A549 (cell line): ENCODE results near the gene UBE2D1. TPM values are rescaled to one million over a fixed set of nuclear protein-coding genes. Genes with fewer than 3 reads are reported as not detected.

Experiments used
- ATAC-seq, 2 experiments: fragments of 200-7000 bp in 1 of 2; fragments of >200 bp in 1 of 2; cut with Nextera tagmentation in 1 of 2; cut with Tn5 transposase in 1 of 2; 3 replicates each; pipeline versions ENCODE4 v1.8.0 to v1.9.1; 2018 to 2020; ENCODE audit warnings: mild to moderate bottlenecking in 1 of 2, moderate library complexity in 1 of 2
- CTCF ChIA-PET: fragments of 300-600 bp; sonication (Branson Sonifier 250); formaldehyde crosslinking; extraction: SDS; loops from one replicate; lab custom pipeline; 2021; ENCODE audit warnings: antibody characterized with exemption, inconsistent platforms; lab: Yijun Ruan, JAX
- POLR2A ChIA-PET: fragments of 350-600 bp; formaldehyde crosslinking; extraction: SDS; loops from one replicate; lab custom pipeline; 2021; ENCODE audit warnings: antibody characterized with exemption, inconsistent platforms; lab: Yijun Ruan, JAX
- DNase-seq, 2 experiments: peaks; one replicate each; pipeline versions ENCODE4 v3.0.0 to v3.0.0-alpha.2; 2011 to 2016; ENCODE audit warnings: low read depth in 1 of 2, low spot score in 1 of 2
- FAIRE-seq: peaks from 2 replicates; lab custom pipeline; 2011; peaks lifted over from hg19 to GRCh38; lab: Jason Lieb, UNC
- H3K27ac ChIP-seq, 2 experiments: fragments of >200 bp; sonication (Bioruptor Twin); formaldehyde crosslinking; 3 replicates each; pipeline ENCODE4 v1.5.1; 2016 to 2017
- H3K4me1 ChIP-seq: fragments of >200 bp; sonication (Bioruptor Twin); formaldehyde crosslinking; 3 replicates; pipeline ENCODE4 v1.6.1; 2016
- H3K4me2 ChIP-seq: fragments of >200 bp; sonication (Bioruptor Twin); formaldehyde crosslinking; 3 replicates; pipeline ENCODE4 v1.6.1; 2016
- H3K4me3 ChIP-seq: fragments of >200 bp; sonication (Bioruptor Twin); formaldehyde crosslinking; 3 replicates; pipeline ENCODE4 v1.5.1; 2016
- H3K9me3 ChIP-seq: fragments of >200 bp; sonication (Bioruptor Twin); formaldehyde crosslinking; 3 replicates; pipeline ENCODE4 v1.6.1; 2016
- CBX2 ChIP-seq: fragments of 200-600 bp; sonication (generic); IDR thresholded peaks from 2 replicates; pipeline ENCODE4 v1.6.1; 2016; ENCODE audit warnings: low read depth, mild to moderate bottlenecking, borderline replicate concordance
- E2F6 ChIP-seq: IDR thresholded peaks from 2 replicates; pipeline ENCODE4 v1.6.1; 2012; ENCODE audit warnings: low read depth, borderline replicate concordance
- EHMT2 ChIP-seq: fragments of 200-600 bp; sonication (generic); IDR thresholded peaks from 2 replicates; pipeline ENCODE4 v1.6.1; 2016; ENCODE audit warnings: antibody characterized with exemption, low read depth, mild to moderate bottlenecking, moderate library complexity
- ESRRA ChIP-seq: fragments of 150-350 bp; IDR thresholded peaks from 2 replicates; pipeline ENCODE4 v1.6.1; 2014; ENCODE audit warnings: mild to moderate bottlenecking, low read length, borderline replicate concordance
- FOSB ChIP-seq: fragments of 250-450 bp; sonication (Bioruptor Pico); IDR thresholded peaks from 2 replicates; pipeline ENCODE4 v1.5.0; 2020; ENCODE audit warnings: mild to moderate bottlenecking, moderate library complexity
- GATA3 ChIP-seq: IDR thresholded peaks from 2 replicates; pipeline ENCODE4 v1.6.1; 2012; ENCODE audit warnings: borderline replicate concordance
- HDAC2 ChIP-seq: fragments of 200-600 bp; sonication (generic); IDR thresholded peaks from 2 replicates; pipeline ENCODE4 v1.6.1; 2016
- HES2 ChIP-seq: fragments of >200 bp; sonication (Bioruptor Twin); formaldehyde crosslinking; IDR thresholded peaks from 2 replicates; pipeline ENCODE4 v1.6.1; 2016
- HOXA7 ChIP-seq: fragments of 250-450 bp; sonication (Bioruptor Pico); IDR thresholded peaks from 2 replicates; pipeline ENCODE4 v1.5.0; 2020; ENCODE audit warnings: mild to moderate bottlenecking, moderate library complexity
- HOXB5 ChIP-seq: fragments of 250-450 bp; sonication (Bioruptor Pico); IDR thresholded peaks from 2 replicates; pipeline ENCODE4 v1.5.0; 2020; ENCODE audit warnings: mild to moderate bottlenecking, moderate library complexity
- KDM5A ChIP-seq: fragments of 200-600 bp; sonication (generic); IDR thresholded peaks from 2 replicates; pipeline ENCODE4 v1.6.1; 2016; ENCODE audit warnings: antibody characterized with exemption, mild to moderate bottlenecking
- MYC ChIP-seq: IDR thresholded peaks from 2 replicates; pipeline ENCODE4 v1.6.1; 2012; ENCODE audit warnings: mild to moderate bottlenecking, inconsistent platforms, low read length, improper control_type of control experiment, borderline replicate concordance
- NPAS2 ChIP-seq: fragments of 250-450 bp; sonication (Bioruptor Pico); IDR thresholded peaks from 2 replicates; pipeline ENCODE4 v1.8.0; 2022; ENCODE audit warnings: mild to moderate bottlenecking, moderate library complexity, borderline replicate concordance
- PBX3 ChIP-seq: IDR thresholded peaks from 2 replicates; pipeline ENCODE4 v1.6.1; 2012
- PHF8 ChIP-seq: fragments of 200-600 bp; sonication (generic); IDR thresholded peaks from 2 replicates; pipeline ENCODE4 v1.6.1; 2016; ENCODE audit warnings: low read depth, mild to moderate bottlenecking, antibody characterized with exemption, moderate library complexity, borderline replicate concordance
- RAD21 ChIP-seq, 2 experiments: fragments of >200 bp in 1 of 2; sonication (Bioruptor Twin) in 1 of 2; formaldehyde crosslinking in 1 of 2; IDR thresholded peaks in 1 of 2; conservative IDR thresholded peaks in 1 of 2; 2 replicates in 1 of 2; 3 replicates in 1 of 2; pipeline ENCODE4 v1.6.1; 2012 to 2018; ENCODE audit warnings: inconsistent platforms in 1 of 2
- RNF2 ChIP-seq: fragments of 200-600 bp; sonication (generic); IDR thresholded peaks from 2 replicates; pipeline ENCODE4 v1.6.1; 2016; ENCODE audit warnings: low read depth, mild to moderate bottlenecking, antibody characterized with exemption, moderate library complexity, borderline replicate concordance
- SMC3 ChIP-seq: fragments of >200 bp; sonication (Bioruptor Twin); formaldehyde crosslinking; IDR thresholded peaks from 3 replicates; pipeline ENCODE4 v1.6.1; 2018; ENCODE audit warnings: inconsistent platforms
- USF2 ChIP-seq: fragments of 450-650 bp; IDR thresholded peaks from 2 replicates; pipeline ENCODE4 v1.6.1; 2014; ENCODE audit warnings: antibody characterized with exemption
- ZC3H11A ChIP-seq: fragments of 450-650 bp; IDR thresholded peaks from 2 replicates; pipeline ENCODE4 v1.6.1; 2014; ENCODE audit warnings: antibody characterized with exemption, mild to moderate bottlenecking
- ZFP36 ChIP-seq: fragments of 450-650 bp; IDR thresholded peaks from 2 replicates; pipeline ENCODE4 v1.6.1; 2014; ENCODE audit warnings: borderline replicate concordance; ENCODE audit not compliant: partially characterized antibody
- ZNF302 ChIP-seq: fragments of 250-450 bp; sonication (Bioruptor Pico); IDR thresholded peaks from 2 replicates; pipeline ENCODE4 v1.9.0; 2021; ENCODE audit warnings: inconsistent platforms, mild to moderate bottlenecking, moderate library complexity
- ZSCAN20 ChIP-seq: fragments of 250-450 bp; sonication (Bioruptor Pico); IDR thresholded peaks from 2 replicates; pipeline ENCODE4 v1.8.0; 2022; ENCODE audit warnings: mild to moderate bottlenecking, moderate library complexity
- WGBS: methylation state at CpG from one replicate; pipeline ENCODE4 v1.1.6; 2017; ENCODE audit errors: missing lambda C conversion rate; 5-methylcytosine and 5-hydroxymethylcytosine counted together
- polyA plus RNA-seq, 4 experiments: library from polyadenylated mRNA; depleted of rRNA in 3 of 4; stranded (reverse); fragments of >200 nt; fragmentation: RNase III in 1 of 4; extraction: RNeasy Plus Mini Kit Qiagen cat#74134 plus additional on column Dnase treatment in 1 of 4; gene quantifications; 2 replicates in 3 of 4; 3 replicates in 1 of 4; pipeline ENCODE4 v1.2.3, GENCODE V29; 2011 to 2017
- TF ChIP-seq, protein P1 (sequence below): fragments of 150-350 bp; IDR thresholded peaks from 2 replicates; pipeline ENCODE4 v1.6.1; 2014; ENCODE audit warnings: low read depth, mild to moderate bottlenecking, low read length
- TF ChIP-seq, protein P2 (sequence below): fragments of 250-450 bp; sonication (Bioruptor Pico); IDR thresholded peaks from 2 replicates; pipeline ENCODE4 v1.5.0; 2020; ENCODE audit warnings: low read depth, mild to moderate bottlenecking, moderate library complexity

The UBE2D1 gene
- polyA plus RNA-seq, 2 of the 4 experiments (the other 2 are of a cell fraction), result 18.1 to 40.5 TPM

DNA sequence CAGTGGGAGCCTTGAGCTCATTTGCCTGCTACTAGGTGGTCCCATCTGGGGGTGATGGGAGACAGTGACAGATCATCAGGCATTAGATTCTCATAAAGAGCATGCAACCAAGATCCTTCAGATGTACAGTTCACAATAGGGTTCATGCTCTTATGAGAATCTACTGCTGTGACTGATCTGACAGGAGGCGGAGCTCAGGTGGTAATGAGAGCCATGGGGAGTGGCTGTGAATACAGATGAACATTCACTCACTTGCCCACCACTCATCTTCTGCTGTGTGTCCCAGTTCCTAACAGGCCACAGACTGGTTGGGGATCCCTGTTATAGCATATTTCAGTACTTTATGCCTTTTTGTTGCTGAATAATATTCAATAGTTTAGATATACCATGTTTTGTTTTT lies 6.6 kb upstream of the UBE2D1 start:
- DNase-seq (no peak), FAIRE-seq (no peak), ATAC-seq (no peak)
- H3K4me3 ChIP-seq, result no peak overlapping the region
- WGBS, result 84% methylated on average over 1 of the region's 1 CpG
- no peak overlapping the region for H3K4me2 ChIP-seq
- TF ChIP-seq SMC3 (no peak), E2F6 (no peak), NPAS2 (CRISPR knock-in tag) (no peak), MYC (no peak), HES2 (no peak), EHMT2 (no peak), RAD21 (conservative IDR thresholded peaks at IDR 0.05 in 1 of 2, IDR thresholded peaks at IDR 0.05 in 1 of 2) (no peak), PBX3 (no peak), CBX2 (no peak), ZSCAN20 (CRISPR knock-in tag) (no peak)
- TF ChIP-seq, protein P1, sequence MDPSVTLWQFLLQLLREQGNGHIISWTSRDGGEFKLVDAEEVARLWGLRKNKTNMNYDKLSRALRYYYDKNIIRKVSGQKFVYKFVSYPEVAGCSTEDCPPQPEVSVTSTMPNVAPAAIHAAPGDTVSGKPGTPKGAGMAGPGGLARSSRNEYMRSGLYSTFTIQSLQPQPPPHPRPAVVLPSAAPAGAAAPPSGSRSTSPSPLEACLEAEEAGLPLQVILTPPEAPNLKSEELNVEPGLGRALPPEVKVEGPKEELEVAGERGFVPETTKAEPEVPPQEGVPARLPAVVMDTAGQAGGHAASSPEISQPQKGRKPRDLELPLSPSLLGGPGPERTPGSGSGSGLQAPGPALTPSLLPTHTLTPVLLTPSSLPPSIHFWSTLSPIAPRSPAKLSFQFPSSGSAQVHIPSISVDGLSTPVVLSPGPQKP, result no peak
- TF ChIP-seq, protein P2, sequence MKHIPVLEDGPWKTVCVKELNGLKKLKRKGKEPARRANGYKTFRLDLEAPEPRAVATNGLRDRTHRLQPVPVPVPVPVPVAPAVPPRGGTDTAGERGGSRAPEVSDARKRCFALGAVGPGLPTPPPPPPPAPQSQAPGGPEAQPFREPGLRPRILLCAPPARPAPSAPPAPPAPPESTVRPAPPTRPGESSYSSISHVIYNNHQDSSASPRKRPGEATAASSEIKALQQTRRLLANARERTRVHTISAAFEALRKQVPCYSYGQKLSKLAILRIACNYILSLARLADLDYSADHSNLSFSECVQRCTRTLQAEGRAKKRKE (CRISPR knock-in tag), result no peak
- H3K9me3 ChIP-seq, result no peaks in the 10 kb centered on the region
- ChIA-PET CTCF (interaction anchor here (1.1 kb wide), 1 partner anchor 22 kb away, joined by 3 read pairs; no protein-coding TSS in a partner anchor), POLR2A (no interaction called here)
- no peak overlapping the region for H3K27ac ChIP-seq
- no peaks in the 10 kb centered on the region for H3K4me1 ChIP-seq

GRCh38 chr10:58330431-58330830 lies 4.4 kb upstream of the UBE2D1 start:
- Histone ChIP-seq H3K27ac (no peak overlapping the region), H3K4me2 (no peak overlapping the region), H3K4me1 (no peaks in the 10 kb centered on the region), H3K4me3 (no peak overlapping the region), H3K9me3 (no peaks in the 10 kb centered on the region)
- no peak for ATAC-seq
- TF ChIP-seq E2F6 (no peak), SMC3 (no peak), KDM5A (no peak), USF2 (no peak), HDAC2 (no peak), ESRRA (no peak), PHF8 (no peak), ZC3H11A (no peak), RNF2 (no peak), HOXB5 (CRISPR knock-in tag) (no peak), FOSB (CRISPR knock-in tag) (no peak), NPAS2 (CRISPR knock-in tag) (no peak), ZNF302 (CRISPR knock-in tag) (no peak), ZFP36 (no peak), ZSCAN20 (CRISPR knock-in tag) (no peak), GATA3 (no peak), HOXA7 (CRISPR knock-in tag) (no peak)
- POLR2A ChIA-PET, result no interaction called here
- DNase-seq, result no peak
- FAIRE-seq, result no peak
- WGBS, result 81% methylated on average over 1 of the region's 1 CpG
- CTCF ChIA-PET, result interaction anchor here (1.3 kb wide), 1 partner anchor 11 kb away, joined by 5 read pairs; no protein-coding TSS in a partner anchor
